GM21447 (cell line): Measurements from ENCODE around the gene WFDC10A.
"Not testable (repeated sequence)": the region's sequence is repeated elsewhere in the genome, so short reads cannot be mapped to it uniquely, and the experiment has no call there.

ENCODE experiments used
- ATAC-seq: cut with Tn5 transposase; IDR thresholded peaks from one replicate; pipeline ENCODE4 v1.9.1; 2021; ENCODE audit not compliant: unreplicated experiment

Gene WFDC10A

DNA sequence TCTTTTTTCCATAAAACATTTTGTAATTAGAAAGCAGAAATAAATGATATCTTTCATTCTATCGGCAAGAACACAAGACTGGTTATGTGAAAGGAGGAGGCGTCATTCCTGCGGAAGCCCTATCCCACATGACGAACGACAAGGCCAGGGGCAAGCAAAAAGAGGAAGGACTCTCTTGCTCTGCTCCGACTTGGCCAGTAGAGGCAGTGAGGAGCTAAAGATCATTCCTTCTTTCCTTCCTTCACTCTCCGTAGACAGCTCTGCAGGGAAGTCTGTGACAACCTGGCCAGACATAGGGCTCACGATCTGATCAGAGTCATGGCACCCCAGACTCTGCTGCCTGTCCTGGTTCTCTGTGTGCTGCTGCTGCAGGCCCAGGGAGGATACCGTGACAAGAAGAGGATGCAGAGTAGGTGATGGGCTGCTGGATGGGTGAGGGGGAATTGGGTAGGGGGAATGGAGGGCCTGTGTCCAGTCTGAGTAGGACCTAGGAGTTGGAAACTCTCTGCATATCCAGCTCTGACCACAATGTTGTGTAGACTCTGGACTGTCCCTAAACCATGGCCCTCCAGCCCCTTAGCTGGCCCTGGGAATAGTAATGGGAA, at the start of gene WFDC10A:
Gene WFDC10A (plus strand): TSS at position 244 of the 605 bp plus-strand sequence. CDS start 75 bp downstream, at position 319.
- ATAC-seq = no peak

DNA sequence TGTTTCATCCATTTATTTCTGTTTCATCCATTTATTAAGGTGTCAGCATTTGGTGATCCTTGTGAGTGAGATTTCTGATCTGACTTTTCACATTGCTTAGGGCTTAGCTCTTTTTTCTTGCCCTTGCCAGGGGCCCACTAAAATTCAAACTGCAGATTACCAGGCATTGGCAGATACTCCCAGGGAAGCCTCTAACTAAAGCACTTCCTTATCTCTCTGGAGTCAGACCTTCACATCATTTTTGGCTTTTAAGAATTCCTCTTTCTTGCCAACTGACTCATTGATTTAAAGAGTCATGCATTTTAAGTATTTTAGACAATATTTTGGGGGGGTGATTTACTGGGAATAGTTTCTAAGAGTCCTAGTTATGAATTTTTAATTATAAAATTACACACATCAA, 47.8 kb upstream of the WFDC10A start:
- no peak for ATAC-seq

DNA sequence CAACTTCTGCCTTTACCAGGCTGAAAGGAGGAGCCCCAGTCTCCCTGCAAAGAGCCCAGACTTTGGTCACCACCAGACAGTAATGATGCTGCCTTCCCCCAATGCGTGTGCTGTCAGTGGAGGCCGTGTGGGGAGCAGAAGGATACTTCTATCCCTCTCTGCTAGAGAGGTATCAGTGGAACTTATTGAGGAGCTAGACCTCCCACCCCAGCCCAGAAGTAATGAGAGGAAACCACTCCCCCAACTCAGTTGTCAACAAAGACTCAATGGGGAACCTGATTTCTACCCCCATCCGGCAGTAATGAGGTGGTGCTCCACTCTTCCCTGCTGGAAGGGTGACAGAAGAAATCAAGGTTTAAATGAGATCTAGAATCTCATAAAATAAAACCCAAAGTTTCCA, 46.0 kb upstream of the WFDC10A start:
- no peak for ATAC-seq

DNA sequence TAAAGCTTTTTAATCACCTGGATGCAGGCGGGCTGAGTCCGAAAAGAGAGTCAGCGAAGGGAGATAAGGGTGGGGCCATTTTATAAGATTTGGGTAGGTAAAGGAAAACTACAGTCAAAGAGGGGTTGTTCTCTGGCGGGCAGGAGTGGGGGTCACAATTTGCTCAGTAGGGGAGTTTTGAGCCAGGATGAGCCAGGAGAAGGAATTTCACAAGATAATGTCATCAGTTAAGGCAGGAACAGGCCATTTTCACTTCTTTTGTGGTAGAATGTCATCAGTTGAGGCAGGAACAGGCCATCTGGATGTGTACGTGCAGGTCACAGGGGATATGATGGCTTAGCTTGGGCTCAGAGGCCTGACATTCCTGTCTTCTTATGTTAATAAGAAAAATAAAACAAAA, 45.2 kb upstream of the WFDC10A start:
- not testable (repeated sequence) for ATAC-seq

DNA sequence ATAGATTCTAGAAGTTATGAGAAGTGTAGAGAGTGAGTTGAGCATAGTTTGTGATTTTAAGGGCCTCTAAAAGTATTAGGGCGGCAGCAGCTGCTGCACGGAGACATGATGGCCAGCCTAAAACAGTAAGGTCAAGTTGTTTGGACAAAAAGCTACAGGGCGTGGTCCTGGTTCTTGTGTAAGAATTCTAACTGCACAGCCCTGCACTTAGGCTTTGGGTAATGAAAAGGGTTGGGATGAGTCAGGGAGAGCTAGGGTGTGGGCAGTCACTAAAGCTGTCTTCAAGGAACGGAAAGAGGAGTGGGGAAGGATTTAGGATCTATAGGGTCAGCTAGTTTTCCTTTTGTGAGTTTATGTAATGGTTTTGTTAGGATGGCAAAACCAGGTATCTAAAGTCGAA, 43.6 kb upstream of the WFDC10A start:
- not testable (repeated sequence) for ATAC-seq

DNA sequence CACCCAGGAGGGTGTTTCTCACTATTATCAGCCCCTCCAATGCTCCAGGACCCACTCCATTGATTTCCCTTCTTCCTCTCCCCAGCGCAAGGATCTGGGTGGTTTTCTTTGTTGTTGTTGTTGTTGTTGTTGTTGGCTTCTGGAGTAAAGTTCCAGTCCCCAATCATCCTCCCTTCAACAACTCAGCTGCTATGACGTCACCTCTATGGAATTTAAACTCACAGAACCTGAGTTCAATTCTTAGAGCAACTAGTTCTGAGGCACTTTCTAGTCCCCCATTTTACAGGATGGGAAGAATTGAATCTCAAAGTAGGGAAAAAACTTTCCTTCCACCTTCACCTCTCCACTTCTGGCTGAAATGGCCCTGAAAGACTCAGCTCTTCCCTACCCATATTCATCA, 40.7 kb upstream of the WFDC10A start:
- no peak for ATAC-seq

DNA sequence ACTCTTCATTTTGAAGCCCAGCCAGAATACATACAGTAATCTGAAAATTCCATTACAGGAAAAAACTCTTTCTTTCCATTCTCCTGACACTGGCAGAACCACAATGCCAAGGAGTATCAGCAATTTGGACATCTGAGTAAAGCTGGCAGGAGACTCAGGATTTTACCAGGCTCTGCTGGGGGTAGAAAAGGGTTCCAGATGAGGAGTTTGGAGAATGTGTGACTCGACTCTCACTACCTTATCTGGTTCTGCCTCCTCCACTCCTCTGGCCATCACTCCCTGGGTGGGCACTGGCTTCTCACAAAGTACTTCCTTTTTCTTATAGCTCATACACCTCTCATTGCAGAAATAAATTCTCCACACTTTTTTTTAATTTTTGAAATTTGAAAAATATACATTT, 39.8 kb upstream of the WFDC10A start:
- no peak for ATAC-seq

DNA sequence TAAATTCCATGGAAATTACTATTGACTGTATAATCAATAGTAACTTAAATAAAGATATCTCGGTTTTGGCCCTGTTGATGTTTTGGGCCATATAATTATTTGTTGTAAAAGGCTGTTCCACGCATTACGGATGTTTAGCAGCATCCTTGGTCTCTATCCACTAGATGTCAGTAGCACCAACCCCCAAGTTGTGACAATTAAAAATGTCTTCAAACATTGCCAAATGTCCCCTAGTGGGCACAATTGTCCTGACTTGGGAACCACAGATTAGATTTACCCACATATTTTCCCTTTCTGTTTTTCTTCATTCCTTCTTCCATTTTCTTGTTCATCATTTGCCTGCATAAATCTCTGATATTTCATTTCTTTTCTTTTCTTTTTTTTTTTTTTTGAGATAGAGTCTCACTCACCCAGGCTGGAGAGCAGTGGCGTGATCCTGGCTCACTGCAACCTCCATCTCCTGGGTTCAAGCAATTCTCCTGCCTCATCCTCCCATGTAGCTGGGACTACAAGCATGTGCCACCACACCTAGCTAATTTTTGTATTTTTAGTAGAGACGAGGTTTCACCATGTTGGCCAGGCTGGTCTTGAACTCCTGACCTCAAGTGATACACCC, 36.9 kb upstream of the WFDC10A start:
- ATAC-seq = no peak

DNA sequence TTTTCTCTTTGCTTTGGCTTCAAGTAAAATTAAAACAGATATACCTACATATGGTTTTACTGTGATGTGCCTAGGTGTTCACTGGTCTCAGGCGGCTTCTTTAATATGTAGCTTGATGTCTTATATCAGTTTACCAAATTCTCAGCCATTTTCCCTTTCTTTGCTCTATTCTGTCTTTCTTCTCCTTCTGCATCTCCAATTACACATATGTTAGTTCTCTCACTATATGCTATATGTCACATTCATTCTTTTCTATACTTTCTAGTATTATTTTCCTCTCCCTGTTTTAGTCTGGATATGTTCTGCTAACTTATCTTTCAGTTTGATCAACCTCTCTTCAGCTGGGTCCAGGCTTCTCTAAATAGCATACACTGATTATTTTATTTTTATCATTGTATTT, 36.0 kb upstream of the WFDC10A start:
- no peak for ATAC-seq

DNA sequence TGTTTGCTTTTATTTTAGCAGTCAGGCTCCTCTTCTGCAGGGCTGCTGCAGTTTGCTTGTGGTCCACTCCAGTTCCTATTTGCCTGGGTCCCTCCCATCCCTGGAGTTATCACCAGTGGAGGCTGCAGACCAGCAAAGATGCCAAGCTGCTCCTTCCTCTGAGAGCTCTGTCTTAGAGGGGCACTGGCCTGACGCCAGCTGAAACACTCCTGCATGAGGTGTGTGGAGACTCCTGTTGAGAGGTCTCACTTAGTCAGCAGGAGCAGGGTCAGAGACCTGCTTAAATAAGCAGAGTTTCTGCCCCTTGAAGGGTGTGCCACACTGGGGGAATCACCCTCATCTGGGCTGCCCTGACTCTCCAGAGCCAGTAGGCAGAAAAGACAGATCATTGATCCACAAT, 34.3 kb upstream of the WFDC10A start:
- no peak for ATAC-seq

DNA sequence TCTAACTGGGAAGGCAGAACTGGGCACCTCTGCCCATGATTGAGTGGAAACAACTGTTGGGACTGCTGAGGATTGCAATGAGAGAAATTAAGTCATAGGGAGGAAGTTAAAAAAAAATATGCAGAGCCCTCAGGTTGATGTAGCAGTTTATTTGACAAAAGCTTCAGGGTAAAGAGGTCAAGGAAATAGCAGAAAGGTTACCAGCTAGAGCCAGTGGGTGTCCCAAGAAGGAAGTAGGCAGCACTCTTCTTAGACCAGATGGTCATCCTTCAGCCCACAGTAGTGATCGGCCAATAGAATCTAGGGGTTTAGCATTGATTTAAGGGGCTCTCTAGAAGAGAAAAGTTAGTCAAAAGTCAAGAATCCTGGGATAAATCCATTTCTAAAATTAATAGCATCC, 21.7 kb upstream of the WFDC10A start:
- no peak for ATAC-seq

DNA sequence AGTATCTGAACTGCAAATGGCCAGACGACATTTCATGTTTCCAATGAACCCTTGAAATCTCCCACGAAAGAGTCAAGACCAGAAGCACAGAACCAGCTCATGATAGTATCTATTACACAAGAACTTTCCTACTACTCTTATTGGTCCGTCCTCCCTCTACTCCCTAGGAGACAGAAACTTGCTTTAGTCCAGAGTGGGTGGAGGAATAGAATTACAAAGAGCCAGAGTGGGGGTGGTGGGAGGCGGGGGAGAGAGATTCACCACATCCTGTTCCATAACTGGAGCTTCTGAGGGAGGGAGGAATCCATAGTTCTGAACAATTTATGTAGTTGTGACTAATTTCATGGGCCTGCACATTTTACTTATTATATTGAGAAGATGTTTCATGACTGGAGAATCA, 18.5 kb upstream of the WFDC10A start:
- no peak for ATAC-seq

DNA sequence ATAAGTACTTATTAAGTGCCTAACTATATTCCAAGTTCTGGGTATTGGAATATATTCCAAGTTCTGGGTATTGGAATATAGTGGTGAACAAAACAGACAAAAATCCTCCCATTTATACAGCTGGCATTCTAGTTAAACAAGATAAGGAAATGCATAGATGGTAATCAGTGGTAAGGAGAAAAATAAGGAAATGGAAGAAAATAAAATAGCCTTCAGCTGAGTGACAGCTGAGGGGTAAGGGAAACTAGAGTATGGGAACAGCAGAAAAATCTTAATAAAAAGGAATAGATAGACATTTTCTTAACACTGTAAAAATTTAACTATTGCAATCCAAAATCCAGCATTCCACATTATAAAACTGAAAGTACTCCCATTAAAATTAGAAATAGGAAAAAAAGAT, 17.2 kb upstream of the WFDC10A start:
- no peak for ATAC-seq

DNA sequence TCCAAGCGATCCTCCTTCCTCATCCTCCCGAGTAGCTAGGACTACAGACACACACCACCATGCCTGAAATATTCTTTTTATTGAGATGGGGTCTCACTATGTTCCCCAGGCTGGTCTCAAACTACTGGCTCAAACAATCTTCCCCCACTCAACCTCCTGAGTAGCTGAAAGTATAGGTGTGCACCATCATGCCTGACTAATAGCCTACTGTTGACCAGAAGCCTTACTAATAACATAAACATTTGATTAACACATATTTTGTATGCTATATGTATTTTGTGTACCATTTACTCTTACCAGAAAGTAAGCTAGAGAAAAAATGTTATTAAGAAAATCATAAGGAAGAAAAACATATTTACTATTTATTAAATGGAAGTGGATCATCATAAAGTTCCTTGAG, 11.9 kb upstream of the WFDC10A start:
- no peak for ATAC-seq

DNA sequence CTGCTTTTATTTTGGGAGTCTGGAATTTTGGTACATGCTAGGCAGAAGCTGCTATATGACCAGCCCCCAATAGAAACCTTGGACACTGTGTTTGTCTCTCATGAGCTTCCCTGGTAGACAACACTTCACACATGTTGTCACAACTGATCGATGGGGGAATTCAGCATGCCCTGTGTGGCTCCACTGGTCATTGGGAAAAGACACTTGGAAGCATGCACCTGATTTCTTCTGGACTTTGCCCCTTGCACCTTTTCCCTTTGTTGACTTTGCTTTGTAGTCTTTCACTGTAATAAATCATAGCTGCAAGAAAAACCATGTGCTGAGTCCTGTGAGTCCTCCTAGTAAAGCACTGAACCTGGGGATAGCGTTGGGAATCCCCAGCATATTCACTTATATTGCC, 7.9 kb upstream of the WFDC10A start:
- ATAC-seq = no peak

DNA sequence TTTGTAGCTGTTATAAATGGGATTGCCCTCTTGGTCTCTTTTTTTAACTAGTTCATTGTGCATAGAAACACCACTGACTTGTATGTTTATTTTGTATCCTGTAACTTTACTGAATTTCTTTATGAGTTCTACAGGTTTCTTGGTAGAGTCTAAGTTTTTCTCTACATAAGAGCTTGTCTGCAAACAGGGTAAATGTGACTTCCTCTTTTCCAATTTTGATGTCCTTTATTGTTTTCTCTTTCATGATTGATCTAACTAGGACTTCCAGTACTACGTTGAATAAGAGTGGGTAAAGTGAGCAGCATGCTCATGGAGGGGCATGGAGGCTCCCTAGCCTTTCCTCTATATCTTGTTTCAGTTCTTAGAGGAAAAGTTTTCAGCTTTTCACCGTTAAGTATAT, 3.0 kb upstream of the WFDC10A start:
- no peak for ATAC-seq

DNA sequence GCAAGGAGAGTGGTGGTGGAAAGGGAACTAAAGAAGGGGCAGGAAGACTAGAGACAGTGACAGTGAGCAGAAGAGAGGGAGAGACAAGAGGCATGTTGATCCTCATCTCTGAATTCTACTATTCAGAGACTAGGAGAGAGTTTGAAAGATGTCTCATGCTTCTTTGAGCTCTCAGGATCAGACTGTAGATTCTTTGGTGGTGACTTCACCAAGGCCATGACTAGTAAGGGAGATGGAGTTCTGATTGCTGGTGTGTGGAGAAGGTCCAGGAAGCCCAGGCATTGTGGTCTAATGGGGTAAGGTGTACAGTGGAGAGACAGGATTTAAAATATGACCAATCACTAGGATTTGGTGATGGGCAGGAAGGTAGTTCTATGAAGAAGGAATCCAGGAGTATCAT, 832 bp downstream of the WFDC10A start:
- no peak for ATAC-seq

DNA sequence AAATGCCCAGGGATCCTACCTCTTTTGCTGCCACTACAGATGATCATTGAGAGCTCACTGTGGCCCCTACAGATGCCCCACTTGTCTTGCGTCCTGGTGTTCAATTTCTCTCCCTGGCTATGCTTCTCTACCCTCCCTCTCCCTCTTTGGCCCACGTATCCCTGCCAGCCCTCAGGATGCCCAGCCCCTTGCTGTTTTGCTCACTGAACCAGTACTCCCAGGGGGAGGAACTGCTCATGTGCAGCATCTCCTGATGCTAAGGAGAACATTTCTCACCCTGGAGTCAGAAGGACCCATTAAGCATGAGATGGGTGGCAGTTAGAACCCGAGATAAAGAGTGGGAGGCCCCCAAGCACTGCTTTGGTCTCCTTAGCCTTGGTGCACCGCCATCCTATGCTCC, 1.6 kb downstream of the WFDC10A start, which contains the start of gene WFDC9:
Gene WFDC9 (minus strand): TSS at position 101 of the 400 bp plus-strand sequence. CDS start 21,103 bp downstream, outside the sequence.
- no peak for ATAC-seq

DNA sequence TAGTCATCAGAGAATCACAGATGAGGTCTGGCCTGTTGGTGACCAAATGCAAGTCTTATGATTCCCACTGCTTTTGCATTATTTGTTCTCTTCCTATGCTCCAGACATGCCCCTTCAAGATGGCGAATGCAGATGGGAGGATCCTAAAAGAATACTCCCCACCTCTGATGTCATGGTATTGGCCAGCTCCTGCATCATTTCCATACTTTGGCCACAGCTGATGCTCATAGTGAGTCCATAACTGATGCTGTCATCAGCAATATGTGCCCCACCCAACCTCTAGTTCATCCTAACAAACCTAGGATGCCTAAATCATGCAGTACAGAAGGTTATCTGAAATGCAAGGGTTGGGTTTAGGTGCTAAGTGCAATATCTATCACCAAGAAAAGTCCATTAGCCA, 7.0 kb downstream of the WFDC10A start:
- ATAC-seq = no peak

DNA sequence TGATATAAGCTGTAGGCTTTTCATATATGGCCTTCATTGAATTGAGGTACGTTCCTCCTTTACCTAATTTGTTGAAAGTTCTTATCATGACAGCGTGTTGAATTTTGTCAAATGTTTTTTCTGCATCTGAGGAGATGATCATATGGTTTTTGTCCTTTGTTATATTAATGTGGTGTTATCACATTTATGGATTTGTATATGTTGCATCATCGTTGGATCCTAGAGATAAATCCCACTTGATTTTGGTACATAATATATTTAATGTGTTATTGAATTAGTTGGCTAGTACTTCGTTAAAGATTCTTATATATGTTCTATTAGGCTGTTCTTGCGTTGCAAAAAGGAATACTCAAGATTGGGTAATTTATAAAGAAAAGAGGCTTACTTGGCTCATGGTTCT, 10.1 kb downstream of the WFDC10A start:
- ATAC-seq = no peak

DNA sequence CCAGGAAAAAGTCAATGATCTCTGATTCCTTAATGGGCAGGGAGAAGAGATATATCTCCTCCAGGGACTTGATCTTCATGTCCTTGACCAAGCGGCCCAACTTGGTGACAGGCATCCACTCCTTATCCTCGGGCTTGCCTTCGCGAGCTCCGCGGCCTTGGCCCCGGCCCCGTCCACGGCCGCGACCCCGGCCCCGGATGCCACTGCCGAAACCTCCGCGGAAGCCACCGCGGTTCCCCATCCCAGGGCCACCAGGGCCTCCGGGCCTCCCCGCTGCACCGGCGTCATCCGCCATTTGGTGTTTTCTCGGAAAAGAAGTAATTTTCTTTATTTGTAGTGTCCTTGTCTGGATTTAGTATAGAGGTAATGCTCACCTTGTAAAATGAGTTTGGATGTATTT, 11.5 kb downstream of the WFDC10A start:
- ATAC-seq = not testable (repeated sequence)

DNA sequence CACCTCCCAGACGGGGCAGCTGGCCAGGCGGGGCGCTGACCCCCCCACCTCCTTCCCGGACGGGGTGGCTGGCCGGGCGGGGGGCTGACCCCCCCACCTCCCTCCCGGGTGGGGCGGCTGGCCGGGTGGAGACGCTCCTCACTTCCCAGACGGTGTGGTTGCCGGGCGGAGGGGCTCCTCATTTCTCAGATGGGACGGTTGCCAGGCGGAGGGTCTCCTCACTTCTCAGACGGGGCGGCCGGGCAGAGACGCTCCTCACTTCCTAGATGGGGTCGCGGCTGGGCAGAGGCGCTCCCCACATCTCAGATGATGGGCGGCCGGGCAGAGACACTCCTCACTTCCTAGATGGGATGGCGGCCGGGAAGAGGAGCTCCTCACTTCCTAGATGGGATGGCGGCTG, 16.3 kb downstream of the WFDC10A start:
- not testable (repeated sequence) for ATAC-seq

DNA sequence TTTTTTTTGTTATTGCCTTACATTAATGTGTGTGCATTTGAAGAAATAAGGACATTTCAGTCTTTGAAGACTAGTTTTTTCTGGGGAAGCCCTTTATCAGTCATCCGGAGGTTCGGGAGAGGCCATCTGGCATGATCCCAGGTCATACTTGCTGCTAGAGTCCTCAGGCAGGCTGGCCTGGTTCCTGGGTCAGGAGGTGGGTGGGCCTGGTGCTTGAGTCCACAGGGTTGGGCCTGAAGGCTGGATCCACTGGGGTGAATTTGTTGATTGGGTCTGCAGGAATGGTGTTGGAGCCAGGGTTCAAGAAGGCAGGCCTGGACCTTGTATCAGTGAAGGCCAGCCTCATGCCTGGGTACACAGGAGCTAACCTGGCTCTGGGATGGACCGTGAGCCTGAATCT, 17.3 kb downstream of the WFDC10A start:
- no peak for ATAC-seq
